HEK293T (cell line): ENCODE measurements around the gene PRICKLE1.

Experiments
- BHLHE40 ChIP-seq: fragments of 450-650 bp; IDR thresholded peaks from 2 replicates; pipeline ENCODE4 v1.6.1; 2016; ENCODE audit warnings: mild to moderate bottlenecking, moderate library complexity, borderline replicate concordance
- ELF4 ChIP-seq: fragments of 450-650 bp; IDR thresholded peaks from 2 replicates; pipeline ENCODE4 v1.6.1; 2017; ENCODE audit warnings: antibody characterized with exemption
- FOXA1 ChIP-seq: fragments of 450-650 bp; IDR thresholded peaks from 2 replicates; pipeline ENCODE4 v1.6.1; 2016; ENCODE audit warnings: mild to moderate bottlenecking
- FOXK2 ChIP-seq: fragments of 450-650 bp; IDR thresholded peaks from 2 replicates; pipeline ENCODE4 v1.6.1; 2016; ENCODE audit warnings: mild to moderate bottlenecking
- FOXM1 ChIP-seq: fragments of 450-650 bp; IDR thresholded peaks from 2 replicates; pipeline ENCODE4 v1.6.1; 2017; ENCODE audit warnings: mild to moderate bottlenecking, borderline replicate concordance
- NFRKB ChIP-seq: fragments of 450-650 bp; IDR thresholded peaks from 2 replicates; pipeline ENCODE4 v1.6.1; 2016; ENCODE audit warnings: mild to moderate bottlenecking, moderate library complexity
- PKNOX1 ChIP-seq: fragments of 450-650 bp; IDR thresholded peaks from 2 replicates; pipeline ENCODE4 v1.6.1; 2016
- SP1 ChIP-seq: fragments of 450-650 bp; IDR thresholded peaks from 2 replicates; pipeline ENCODE4 v1.6.1; 2017
- SUZ12 ChIP-seq: fragments of 450-650 bp; IDR thresholded peaks from 2 replicates; pipeline ENCODE4 v1.6.1; 2016; ENCODE audit warnings: mild to moderate bottlenecking
- TARDBP ChIP-seq: fragments of 450-650 bp; IDR thresholded peaks from 2 replicates; pipeline ENCODE4 v1.6.1; 2016
- ZNF384 ChIP-seq: fragments of 450-650 bp; IDR thresholded peaks from 2 replicates; pipeline ENCODE4 v1.6.1; 2016

- no peak for TF ChIP-seq SUZ12
- no peak for TF ChIP-seq FOXM1
- TF ChIP-seq ZNF384: no peak
- TF ChIP-seq NFRKB: no peak
- TF ChIP-seq FOXA1: no peak
- TF ChIP-seq SP1: no peak
- TF ChIP-seq ELF4: no peak
- TF ChIP-seq PKNOX1: no peak
- TF ChIP-seq FOXK2: no peak
- no peak for TF ChIP-seq TARDBP
- no peak for TF ChIP-seq BHLHE40
These were observed 73.0 kb downstream of the PRICKLE1 start for GRCh38 chr12:42516573-42516972.
